ENCODE data around the gene UBR3.
"Not testable (repeated sequence)": the region's sequence is repeated elsewhere in the genome, so short reads cannot be mapped to it uniquely, and the experiment has no call there.

UBR3 gene

GRCh38 chr2:169820101-169820500, 7.2 kb upstream of the UBR3 start:
- not testable (repeated sequence) for DNase-seq (ENCODE audit: low read depth, low spot score)
- H3K27ac ChIP-seq: peak overlapping the region; percentile 86

DNA sequence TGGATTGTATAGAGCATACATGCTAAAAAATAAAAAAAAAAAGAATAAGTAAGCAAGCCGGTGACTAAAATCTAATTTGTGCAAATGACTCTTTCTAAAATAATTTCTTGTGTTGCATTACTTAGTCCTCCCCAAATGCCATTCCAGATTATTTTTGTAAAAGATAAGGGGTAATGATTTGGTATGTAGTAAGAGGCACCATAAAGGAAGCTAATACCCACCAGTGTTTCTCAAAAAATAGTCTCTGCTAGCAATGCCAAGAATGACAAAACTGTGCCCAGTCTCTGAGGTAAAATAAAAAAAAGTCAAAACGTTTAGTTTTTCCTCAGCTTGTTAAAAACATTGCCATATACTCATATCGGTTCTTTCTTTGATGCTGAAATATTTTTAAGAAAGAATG, 5.2 kb upstream of the UBR3 start:
- no peak for DNase-seq (ENCODE audit: low read depth, low spot score)
- H3K27ac ChIP-seq: no peak overlapping the region

DNA sequence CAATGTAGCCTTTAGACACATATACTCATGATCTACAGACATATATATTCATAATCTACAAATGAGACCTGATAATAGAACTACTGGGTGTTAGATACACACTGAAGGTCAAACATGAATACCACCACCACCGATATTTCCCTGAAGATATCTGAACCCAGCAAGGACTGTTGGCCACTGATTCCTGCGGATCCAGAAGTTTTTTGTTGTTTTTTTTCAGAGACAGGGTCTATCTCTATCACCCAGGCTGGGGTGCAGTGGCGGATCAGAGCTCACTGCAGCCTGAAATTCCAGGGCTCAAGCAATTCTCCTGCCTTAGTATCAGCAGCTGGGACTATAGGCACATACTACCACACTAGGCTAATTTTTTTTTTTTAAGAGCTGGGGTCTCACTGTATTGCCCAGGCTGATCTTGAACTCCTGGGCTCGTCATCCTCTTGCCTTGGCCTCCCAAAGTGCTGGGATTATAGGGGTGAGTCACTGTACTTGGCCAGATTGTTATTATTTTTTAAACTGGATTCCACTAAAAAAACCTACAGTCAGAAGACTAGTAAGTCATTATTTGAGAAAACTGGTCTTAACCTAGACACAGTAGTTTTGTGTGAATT, 4.4 kb upstream of the UBR3 start:
- DNase-seq (ENCODE audit: low read depth, low spot score): no peak
- peak overlapping the region; percentile 86 for H3K27ac ChIP-seq

DNA sequence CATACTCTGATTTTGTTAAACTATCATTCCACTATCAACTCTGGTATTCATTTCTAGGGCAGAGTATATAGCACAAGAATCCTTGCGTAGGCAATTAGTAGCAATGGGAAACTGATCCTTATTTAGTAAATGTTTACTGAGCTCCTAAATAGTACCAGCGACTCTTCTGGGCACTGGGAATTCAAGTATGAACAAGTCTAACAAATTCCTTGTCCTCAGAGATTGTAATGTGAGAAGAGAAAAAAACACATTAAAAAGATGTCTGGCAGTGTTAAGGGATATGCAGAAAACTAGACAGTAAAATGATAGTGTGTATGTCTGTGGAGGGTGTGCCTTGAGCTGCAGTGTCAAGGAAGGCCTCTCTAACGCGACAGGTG, 3.3 kb upstream of the UBR3 start:
- peak overlapping the region; percentile 86 for H3K27ac ChIP-seq
- DNase-seq (ENCODE audit: low read depth, low spot score): no peak

DNA sequence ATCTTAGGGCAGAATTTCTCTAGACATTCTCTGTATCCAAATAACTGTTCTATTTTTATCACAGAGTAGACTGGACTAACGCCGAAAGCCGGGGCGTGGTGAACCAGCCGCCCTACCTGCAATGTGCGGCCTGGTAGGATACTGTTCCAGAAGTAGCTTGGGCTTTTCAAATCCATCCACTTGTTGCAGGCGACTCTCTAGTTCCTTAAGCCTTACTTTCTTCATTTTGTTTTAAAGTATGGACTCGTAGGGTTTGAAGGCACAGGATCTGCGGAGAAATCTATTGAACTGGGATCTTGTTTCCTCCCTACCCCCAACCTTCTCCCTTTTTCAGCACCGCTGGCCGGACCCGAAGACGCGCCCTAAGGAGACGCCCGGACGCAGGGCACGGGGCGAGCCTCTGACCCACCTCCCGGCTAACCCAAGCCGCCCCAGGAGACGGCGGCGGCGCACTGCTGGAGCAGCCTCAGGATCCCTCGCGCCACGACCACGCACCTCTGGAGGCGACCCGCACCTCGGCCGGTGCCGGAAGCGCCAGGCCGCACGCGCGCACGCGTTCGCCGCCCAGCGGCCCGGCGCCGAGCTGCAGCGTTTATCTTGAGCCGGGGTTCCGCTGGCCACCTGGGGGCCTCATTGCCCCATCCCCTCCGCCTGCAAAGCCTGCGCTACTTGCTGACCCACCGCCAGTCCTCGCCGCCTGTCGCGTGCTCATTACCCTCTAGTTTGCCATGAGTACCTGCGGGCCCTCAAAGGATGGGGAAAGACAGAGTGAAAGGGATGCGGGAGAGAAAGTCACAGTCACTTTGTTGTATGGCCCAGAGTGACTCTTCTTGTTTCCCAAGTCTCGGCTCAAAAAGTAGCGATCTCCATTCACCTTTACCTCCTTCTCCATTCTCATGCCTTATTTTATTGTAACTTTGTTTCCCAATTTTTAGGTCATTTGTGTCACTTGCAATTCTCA, 2.6 kb upstream of the UBR3 start, which contains the start of gene METTL5:
METTL5 (minus strand) TSS at position 533 of the 961 bp plus-strand sequence; CDS start at position 225, 308 bp downstream.
- peak within 1 kb of the TSS; percentile 86 for H3K27ac ChIP-seq
- DNase-seq (ENCODE audit: low read depth, low spot score): no peak

GRCh38 chr2:169828141-169828811, 1.0 kb downstream of the UBR3 start:
- DNase-seq (ENCODE audit: low read depth, low spot score): no peak
- peak overlapping the region; percentile 74 for H3K27ac ChIP-seq

DNA sequence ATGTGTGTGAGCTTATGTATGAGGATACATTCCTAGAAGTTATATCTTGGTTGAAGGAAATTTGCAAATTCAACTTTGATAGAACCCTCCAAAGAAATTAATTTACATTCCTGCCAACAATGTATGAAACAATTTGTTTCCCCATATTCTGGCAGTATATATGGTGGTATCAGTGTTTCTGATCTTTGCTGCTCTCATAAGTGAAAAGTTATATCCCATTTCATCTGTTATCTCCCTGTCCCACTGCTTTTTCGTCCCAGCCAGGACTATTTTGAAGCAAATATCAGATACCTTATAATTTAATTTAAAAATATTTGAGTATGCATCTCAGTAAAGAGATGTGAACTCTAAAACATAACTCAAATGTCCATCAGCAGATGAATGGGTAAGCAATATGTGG, 7.1 kb downstream of the UBR3 start:
- no peak for DNase-seq (ENCODE audit: low read depth, low spot score)
- H3K27ac ChIP-seq: no peak overlapping the region

- no peak for DNase-seq (ENCODE audit: low read depth, low spot score)
- H3K27ac ChIP-seq: no peak overlapping the region
These were observed 11.7 kb downstream of the UBR3 start for GRCh38 chr2:169838743-169839489.

GRCh38 chr2:169839954-169840746, 12.9 kb downstream of the UBR3 start:
- no peak overlapping the region for H3K27ac ChIP-seq
- no peak for DNase-seq (ENCODE audit: low read depth, low spot score)

DNA sequence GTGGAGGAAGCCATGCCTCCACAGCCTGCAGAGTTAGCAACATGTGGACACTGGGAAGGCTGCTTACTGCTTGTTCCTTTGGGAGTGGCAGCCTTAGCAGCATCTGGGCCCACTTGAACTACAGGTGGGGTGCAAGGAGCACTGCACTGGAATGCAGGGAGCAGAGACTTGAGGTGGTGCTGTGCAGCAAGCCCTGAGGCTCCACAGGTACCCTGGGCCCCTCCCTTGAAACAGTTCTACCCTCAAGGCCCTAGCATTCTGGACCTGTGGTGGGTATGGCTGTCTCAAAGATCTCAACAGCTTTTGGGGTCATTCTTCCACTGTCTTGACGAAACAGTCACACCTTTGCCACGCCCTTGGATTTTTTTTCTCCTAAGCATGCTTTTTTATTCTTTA, 13.5 kb downstream of the UBR3 start:
- no peak for DNase-seq (ENCODE audit: low read depth, low spot score)
- H3K27ac ChIP-seq: no peak overlapping the region

GRCh38 chr2:169841625-169842024, 14.4 kb downstream of the UBR3 start:
- not testable (repeated sequence) for DNase-seq (ENCODE audit: low read depth, low spot score); H3K27ac ChIP-seq

DNA sequence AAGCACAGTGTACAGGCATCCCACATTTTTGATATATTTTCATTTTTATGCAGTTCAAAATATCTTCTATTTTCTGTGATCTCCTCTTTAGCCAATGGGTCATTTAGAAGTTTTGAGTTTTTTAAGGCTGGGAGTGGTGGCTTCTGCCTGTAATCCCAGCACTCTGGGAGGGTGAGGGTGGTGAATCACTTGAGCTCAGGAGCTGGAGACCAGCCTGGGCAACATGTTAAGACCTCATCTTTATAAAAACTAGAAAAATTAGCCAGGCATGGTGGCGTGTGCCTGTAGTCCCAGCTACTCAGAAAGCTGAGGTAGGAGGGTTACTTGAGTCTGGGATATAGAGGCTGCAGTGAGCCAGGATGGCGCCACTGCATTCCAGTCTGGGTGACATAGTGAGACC, 17.8 kb downstream of the UBR3 start:
- no peak for DNase-seq (ENCODE audit: low read depth, low spot score)
- no peak overlapping the region for H3K27ac ChIP-seq

GRCh38 chr2:169848959-169849693, 21.9 kb downstream of the UBR3 start:
- H3K27ac ChIP-seq; DNase-seq (ENCODE audit: low read depth, low spot score): not testable (repeated sequence)

GRCh38 chr2:169849710-169850109, 22.5 kb downstream of the UBR3 start:
- no peak for DNase-seq (ENCODE audit: low read depth, low spot score)
- no peak overlapping the region for H3K27ac ChIP-seq

GRCh38 chr2:169853041-169853668, 25.9 kb downstream of the UBR3 start:
- DNase-seq (ENCODE audit: low read depth, low spot score): no peak
- no peak overlapping the region for H3K27ac ChIP-seq

- DNase-seq (ENCODE audit: low read depth, low spot score); H3K27ac ChIP-seq: not testable (repeated sequence)
These were observed 28.3 kb downstream of the UBR3 start for GRCh38 chr2:169855281-169856258.

DNA sequence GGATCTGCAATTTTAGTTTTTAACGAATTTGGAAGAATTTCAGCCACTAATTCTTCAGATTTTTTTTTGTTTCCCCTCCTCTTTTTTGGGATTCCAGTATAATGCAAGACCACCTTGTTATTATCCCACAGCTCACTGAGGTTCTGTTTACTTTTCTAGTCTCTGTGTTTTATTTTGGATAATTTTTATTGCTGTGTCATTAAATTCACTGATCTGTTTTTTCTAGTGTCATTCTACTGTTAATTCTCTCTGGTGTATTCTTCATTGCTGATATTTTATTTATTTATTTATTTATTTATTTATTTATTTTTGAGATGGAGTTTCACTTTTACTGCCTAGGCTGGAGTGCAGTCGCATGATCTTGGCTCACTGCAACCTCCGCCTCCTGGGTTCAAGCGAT, 32.2 kb downstream of the UBR3 start:
- no peak for DNase-seq (ENCODE audit: low read depth, low spot score)
- no peak overlapping the region for H3K27ac ChIP-seq

All from epithelial cell of prostate (primary cell).